ENCODE results near the gene MB. TPM values are rescaled to one million over a fixed set of nuclear protein-coding genes. Genes with fewer than 3 reads are reported as not detected.

The MB gene
- total and polyA plus RNA-seq, 9 of the 15 experiments (the other 6 are each of a cell fraction or from before 2014, with no cell fraction given): not detected

- DNase-seq (ENCODE audit: extremely low read depth in 1 of 4, low spot score in 3 of 4) (no peak), ATAC-seq (no peak), FAIRE-seq (no peak)
- Histone ChIP-seq H3K4me1 (replicated peaks in 1 of 2; ENCODE audit: control insufficient read depth in 2 of 2, insufficient read depth in 2 of 2, low read length in 2 of 2) (peaks cover 0 to 7% of the 10 kb centered on the region in 2 experiments; a peak in 2 of 5 replicates), H3K4me2 (ENCODE audit: insufficient read depth, low read length) (no peak overlapping the region), H3K79me2 (ENCODE audit: control insufficient read depth, insufficient read depth, low read length) (no peaks in the 10 kb centered on the region), H3K9ac (ENCODE audit: insufficient read depth in 1 of 2, low read depth in 2 of 2, low read length in 2 of 2) (no peak overlapping the region), H3K9me3 (replicated peaks; ENCODE audit: control insufficient read depth, insufficient read depth, low read depth, low read length) (no peaks in the 10 kb centered on the region), H3K9me1 (ENCODE audit: control insufficient read depth, insufficient read depth, low read length) (no peaks in the 10 kb centered on the region), H3K27ac (ENCODE audit: extremely low read depth, low read depth, low read length) (no peak overlapping the region), H3K4me3 (no peak overlapping the region), H4K20me1 (replicated peaks; ENCODE audit: control insufficient read depth, insufficient read depth, low read length) (no peaks in the 10 kb centered on the region), H2AFZ (ENCODE audit: low read depth, low read length) (no peak overlapping the region), H3K36me3 (ENCODE audit: control insufficient read depth, insufficient read depth, low read length) (no peaks in the 10 kb centered on the region), H3K27me3 (ENCODE audit: control insufficient read depth in 2 of 2, insufficient read depth in 2 of 2, low read length in 2 of 2) (no peaks in the 10 kb centered on the region)
- in situ Hi-C loops (cut with MboI): loop anchor here (10.0 kb wide), 1 partner anchor 296 kb away; no protein-coding TSS in a partner anchor
- intact Hi-C loops (cut with micrococcal nuclease): no loop called here
- ChIA-PET CTCF (ENCODE audit: low intra/inter-chr PET ratio) (no interaction called here), POLR2A (no interaction called here)
- WGBS (ENCODE audit: insufficient coverage, low coverage, missing lambda C conversion rate): 28% methylated on average over 3 of the region's 3 CpGs
- no TSS peak for BruUV-seq (replicated peaks)
- no peak for TF ChIP-seq FOSL1 (tag; conservative IDR thresholded peaks at IDR 0.05)
- TF ChIP-seq ZNF507 (tag; conservative IDR thresholded peaks at IDR 0.05): no peak
- no peak for TF ChIP-seq CHAMP1 (IDR thresholded peaks at IDR 0.05)
- TF ChIP-seq PRDM10 (IDR thresholded peaks at IDR 0.05; ENCODE audit: partially characterized antibody): no peak
- no peak for TF ChIP-seq ZNF407 (IDR thresholded peaks at IDR 0.05; ENCODE audit: low read depth)
- TF ChIP-seq RAD21 (CRISPR knock-in tag; conservative IDR thresholded peaks at IDR 0.05 in 1 of 2, IDR thresholded peaks at IDR 0.05 in 1 of 2): no peak
- no peak for TF ChIP-seq CCNT2 (IDR thresholded peaks at IDR 0.05; ENCODE audit: borderline replicate concordance, extremely low read depth, insufficient read length, low read depth, low read length)
Measured at GRCh38 chr22:35628732-35629131, 11.6 kb upstream of the MB start.
